ENCODE results near the gene RSKR.
"Not testable (repeated sequence)": the region's sequence is repeated elsewhere in the genome, so short reads cannot be mapped to it uniquely, and the experiment has no call there.

RSKR gene

DNA sequence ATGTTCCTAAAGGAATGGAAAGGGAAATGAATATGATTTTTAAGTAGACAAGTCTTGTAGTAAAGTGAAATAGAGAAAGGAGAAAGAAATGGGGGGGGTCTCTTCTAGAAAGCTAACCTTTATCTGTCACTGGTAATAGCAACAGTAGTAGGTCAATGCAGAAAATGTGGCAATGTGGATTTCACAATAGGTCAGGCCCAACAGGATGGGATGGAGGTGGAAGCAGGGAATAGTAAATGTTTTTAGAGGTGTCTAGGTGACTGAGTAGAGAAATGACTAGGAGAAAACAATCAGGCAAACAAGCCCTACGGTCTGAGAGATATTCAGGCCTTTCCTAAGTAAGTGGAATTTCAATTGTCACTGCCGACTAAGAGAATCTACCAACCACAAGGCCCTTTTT lies 6.0 kb upstream of the RSKR start:
- no peak for DNase-seq

DNA sequence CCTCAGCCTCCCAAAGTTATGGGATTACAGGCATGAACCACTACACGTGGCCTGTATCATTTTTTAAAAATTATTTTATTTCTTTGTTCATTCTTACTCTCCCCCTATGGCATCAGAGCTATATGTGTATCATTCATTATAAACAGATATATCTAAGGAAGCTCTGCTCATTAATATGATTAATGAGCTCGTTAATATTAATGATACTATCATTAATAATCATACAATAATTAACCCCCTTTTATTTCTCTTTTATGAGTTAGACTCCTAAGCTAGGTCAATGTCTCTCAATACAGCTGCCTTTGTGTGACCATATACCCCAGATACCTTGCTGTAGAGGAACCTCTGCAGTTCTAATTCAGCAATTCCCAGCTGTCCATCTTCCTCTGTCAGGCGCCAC lies 4.5 kb upstream of the RSKR start:
- no peak for DNase-seq

DNA sequence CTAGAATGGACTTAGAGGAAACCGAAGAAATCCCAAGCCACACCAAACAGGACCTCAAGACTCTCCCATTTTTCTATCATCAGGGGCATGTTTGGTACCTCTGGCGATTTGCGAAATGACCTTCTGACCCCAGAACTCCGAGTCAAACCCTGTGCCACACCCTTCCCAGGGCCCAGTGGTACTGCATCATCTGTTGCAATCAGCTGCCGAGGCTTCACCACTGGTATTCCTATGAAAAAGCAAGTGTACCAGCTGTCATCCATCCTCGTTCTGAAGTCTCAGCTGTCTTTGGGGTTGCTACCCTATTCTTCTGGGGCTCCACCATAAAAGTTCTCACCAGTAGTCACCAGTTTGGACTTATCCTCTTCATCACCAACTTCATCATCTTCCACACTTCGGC lies 2.3 kb upstream of the RSKR start:
- DNase-seq = no peak

DNA sequence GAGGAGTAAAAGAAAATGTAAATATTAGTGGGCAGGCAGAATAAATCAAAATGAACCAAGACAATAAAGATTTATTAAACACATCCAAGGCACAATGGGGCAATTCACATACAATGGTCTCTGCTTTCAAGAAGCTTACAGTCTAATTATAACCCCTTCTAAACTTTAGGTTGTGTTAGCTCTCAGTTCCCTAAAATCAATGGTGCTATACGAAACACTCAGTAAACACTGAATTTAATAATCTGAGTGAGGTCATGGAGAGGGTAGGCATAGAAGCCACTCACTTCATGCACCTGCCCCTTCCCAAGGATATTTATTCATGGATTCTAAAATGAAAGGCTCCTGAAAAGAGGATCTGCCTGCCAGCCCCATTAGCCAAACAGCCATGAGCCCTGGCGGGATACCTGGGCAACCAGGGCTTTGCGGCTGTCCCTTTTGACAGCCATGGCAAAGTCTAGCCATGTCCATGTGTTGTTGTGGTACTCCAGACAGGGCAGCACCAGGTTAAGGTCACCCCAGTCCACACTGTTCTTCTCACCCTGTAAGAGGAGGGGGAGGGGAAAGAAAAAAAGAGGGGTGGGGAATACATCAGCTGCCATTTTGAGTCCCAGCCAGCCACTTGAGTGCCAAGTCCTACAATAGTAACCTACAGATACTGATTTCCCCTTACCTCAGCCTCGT lies 1.4 kb upstream of the RSKR start:
- no peak for DNase-seq

DNA sequence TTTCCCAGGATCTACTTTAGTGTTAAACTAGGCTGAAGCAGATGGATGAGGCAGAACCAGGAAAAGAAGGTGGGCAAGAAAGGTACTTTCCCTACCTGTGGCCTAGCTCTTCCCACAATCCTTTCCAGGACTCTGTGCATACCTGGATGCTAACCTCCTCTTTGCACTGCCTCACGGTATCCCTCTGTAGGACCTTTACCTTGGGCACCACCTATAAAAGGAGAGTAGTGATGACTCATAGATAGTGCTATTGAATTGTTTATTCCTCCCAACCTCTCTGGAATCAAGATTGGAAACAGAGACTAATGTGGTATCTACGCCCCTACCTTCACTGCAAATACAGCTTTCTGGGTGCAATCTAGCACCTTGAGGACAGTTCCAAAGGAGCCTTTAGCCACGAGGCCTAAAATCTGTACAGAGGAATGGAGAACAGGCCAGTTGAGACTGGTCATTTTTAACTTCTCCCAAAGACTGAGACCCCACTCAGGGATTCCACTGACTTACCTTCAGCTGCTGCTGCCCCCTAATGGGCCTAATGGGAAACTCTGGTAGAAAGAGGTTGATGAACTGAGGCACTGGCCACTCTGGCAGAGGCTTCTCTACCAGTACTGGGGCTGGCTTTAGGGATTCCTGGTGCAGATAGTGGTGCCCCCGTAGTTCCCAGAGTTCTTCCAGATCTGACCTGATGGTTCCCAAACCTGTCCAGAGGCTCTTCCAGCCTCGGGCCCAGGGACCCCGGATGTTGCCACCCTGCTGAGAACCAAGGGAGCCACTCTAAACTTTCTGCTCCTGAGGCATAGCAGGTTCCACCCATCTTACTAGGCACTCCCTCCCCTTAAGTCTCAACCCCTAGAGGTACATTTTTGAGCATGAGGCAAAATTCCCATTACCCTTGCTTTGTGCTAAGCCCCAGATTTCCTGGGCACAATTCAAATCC lies 781 bp downstream of the RSKR start:
- DNase-seq = no peak

DNA sequence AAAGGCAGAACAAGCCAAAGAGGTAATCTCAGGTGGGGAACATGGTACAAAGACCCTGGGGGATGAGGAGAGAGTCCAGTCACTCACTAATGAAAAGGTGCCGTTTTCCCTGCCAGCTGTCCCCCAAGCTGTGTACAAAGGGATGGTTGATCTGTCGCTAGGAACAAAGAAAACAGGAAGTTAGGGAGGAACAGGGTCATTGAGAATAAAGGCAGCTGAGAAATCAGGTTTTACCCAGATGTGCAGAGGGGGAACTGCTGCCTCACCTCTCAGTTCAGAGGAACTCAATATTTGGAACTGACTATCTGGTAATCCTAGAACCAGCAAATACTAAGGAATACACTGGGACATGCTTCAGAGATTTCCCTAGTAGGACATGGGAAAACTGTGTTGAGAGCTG lies 1.5 kb downstream of the RSKR start:
- DNase-seq = no peak

DNA sequence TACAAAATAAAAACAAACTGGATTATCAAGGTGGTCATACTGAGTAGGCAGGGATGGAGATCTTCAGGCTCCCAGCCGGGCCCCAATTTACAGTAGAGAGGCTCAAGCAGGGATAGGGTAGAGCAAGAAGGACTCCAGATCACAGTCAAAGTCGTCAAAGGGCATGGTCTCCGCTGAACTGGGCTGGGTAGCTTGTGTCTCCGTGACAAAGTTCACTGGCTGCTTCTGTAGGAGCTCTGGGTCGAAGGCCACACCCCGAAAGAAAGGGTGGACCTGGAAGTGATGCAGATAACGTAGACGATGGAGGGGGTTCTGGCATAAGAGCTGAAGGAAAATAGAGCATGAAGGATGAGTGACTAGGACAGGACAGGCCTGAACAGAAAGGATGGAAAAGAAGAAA lies 3.6 kb downstream of the RSKR start:
- DNase-seq = no peak

DNA sequence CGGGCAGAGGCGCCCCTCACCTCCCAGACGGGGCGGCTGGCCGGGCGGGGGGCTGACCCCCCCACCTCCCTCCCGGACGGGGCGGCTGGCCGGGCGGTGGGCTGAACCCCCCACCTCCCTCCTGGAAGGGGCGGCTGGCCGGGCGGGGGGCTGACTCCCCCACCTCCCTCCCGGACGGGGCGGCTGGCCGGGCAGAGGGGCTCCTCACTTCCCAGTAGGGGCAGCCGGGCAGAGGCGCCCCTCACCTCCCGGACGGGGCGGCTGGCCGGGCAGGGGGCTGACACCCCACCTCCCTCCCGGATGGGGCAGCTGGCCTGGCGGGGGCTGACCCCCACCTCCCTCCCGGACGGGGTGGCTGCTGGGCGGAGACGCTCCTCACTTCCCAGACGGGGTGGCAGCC lies 10.0 kb downstream of the RSKR start:
- not testable (repeated sequence) for DNase-seq

DNA sequence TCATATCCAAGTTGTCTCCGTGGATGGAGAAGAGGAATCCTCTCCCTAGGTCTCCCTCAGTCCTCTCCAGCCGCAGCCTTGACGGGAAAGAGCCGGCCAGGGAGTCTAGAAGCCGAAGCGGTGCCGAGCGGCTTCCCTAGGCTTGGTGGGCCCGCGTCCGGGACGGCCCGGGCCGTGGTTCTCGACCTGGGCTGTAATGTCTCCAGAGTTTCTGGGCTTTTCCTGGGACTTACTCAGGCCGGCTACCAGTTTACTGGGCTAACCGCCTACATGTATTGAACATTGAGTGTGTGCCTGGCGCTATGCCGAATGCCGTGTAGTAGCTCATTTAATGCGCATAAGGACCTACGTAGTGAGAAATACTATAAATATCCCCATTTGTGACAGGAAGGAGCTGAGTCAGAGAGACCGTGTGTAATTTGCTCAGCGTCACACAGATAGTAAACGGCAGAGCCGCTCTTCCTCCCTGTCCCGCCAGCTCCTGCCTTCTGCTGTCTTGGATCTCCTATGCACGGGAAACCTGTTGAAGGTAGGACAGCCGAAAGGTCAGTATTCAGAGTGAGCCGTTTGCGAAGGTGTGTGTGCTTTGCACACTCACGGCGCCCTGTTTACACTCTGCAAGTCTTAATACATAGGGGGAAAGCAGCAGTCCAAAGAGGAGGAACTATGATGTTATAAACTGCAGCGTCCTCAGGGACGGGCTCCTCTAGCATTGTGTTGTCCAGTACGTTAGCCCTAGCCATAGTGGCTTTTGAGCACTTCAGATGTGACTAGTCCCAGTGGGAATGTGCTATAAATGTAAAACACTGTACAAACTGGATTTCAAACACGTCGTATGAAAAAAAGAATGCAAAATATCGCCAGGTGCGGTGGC lies 14.4 kb downstream of the RSKR start:
- DNase-seq = peak; percentile 80

DNA sequence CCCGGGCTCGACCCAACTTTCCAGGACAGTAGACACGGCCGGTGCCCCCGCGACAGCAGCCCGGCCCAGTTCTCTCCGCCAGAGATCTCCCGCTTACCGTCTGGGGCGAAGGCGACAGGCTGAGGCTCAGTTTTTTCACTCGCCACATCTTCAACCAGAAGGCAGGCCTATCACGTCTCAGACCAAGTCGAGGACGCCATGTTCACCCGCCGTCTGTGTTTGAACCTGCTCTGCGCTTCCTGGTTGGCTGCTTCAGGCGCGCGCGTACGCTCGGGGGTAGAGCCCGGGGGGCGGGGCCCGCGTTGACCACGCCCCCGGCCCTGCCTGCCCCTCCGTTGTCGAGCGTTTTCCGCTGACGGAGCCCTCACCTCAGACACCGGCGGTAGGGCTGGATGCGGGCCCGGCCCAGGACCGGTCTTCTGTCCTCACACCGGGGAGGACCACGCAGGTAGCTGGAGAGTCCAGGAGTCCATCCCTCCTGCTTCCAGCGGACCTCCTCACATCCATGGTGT lies 15.1 kb downstream of the RSKR start, which contains the start of gene SPAG5:
Gene SPAG5, minus strand, starts transcription at position 227 of the 512 bp plus-strand sequence. Its CDS starts 79 bp downstream, at position 148.
- peak; percentile 98 for DNase-seq

DNA sequence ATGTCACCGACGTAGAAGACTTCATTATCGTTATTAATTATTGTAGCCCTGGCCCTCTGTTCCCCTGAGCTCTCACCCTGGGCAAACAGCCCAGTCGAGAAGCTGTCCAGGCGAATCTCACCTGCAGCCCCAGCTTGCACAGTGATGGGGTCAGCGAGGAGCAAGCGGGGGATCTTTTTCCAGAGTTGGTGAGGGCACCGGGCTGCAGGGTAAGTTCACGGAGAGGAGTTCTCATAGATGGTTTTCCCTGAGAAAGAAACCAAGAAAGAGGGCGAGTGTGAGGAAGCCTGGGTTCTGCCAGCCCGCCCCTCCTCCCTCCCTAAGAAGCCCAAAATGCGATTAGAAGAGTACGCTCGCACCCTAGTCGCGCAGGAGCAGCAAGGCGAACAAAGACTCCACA lies 15.6 kb downstream of the RSKR start:
- DNase-seq = no peak

DNA sequence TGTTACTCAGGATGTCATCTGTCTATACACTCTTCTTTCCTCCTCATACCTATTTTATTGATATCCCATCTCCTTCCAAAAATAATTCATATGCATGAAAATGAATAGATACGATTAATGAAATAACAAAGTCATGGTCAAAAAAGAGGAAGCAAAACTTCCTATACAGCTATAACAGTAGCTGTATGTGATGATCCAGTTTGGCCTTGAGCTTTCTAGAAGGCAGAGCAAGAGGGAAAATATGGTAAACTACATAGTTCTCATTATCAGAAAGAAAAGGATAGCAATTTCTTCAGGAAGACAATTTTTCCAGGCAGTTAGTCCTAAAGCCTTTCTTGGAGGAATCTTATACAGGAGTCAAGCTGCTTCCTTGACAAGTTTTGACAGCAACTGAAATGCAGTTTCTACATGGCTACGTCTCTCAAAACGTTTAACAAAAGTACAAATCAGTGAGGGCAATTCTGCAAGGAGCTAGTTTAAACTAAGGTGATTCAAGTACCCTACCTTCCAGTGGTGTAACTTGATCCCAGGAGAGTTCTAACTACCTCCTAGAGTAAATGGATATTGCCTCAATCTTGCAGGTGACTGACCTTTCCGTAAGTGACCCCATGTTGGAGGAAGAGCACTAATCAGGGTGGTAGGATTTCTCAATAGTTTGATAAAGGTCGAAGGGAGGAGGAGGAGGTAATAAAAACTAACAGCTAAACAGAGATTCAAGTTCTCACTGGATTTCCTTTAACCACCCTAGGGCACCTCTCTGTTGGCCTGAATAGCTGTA lies 16.2 kb downstream of the RSKR start:
- DNase-seq = no peak

DNA sequence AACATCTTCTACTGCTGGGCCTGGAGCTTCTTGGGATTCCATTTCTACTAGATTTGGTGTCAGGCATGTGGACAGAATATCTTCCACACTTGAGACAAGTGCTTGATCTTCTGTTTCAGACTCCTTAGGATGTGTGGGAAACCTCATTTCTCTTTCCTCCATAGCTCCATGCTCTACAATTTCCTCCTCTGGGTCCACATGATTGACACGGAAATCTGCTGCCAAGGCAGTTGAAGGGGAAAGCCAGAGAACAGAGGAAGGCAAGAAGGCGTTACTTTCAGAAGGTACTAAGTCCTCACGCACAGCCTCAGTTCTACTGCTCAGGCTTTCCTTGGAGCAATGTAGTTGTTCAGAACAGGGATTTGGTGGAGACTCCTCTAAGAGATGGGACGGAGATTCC lies 21.7 kb downstream of the RSKR start:
- DNase-seq = no peak

DNA sequence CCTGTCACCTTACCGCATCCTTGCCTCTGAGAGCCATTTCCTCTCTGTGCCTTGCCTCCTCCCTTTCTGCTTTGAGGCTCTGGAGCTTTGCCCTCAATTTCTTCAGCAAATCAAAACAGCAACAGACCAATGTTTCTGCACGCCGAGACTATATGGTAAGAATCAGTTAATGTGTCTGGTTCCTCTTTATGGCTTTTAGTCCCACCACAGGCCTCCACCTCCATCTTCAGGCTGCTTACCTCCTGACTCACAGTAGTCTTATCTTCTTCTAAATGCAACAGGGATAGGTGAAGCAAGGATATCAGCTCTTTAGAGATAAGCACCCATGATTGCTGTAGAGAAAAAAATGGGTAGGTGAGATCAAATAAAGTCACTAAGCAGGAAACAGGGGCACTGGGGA lies 28.1 kb downstream of the RSKR start:
- DNase-seq = no peak

DNA sequence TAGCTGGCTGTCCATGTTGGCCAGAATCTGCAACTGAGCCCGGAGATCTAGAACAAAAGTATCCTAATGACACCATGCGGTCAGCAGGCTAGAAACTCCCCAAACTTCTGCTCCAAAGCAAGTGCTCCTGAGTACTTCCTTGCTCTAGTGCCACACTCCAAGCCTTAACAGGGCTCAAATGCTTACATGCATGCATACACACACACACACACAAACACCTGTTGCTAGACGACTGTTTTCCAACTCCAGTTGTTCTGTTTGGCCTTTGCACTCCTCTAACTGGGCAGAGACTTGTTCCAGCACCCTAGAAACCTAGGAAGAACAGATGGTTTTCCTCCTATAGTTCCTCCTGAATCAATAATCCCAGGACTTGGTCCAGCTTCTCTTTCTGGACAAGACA lies 29.6 kb downstream of the RSKR start:
- DNase-seq = no peak

DNA sequence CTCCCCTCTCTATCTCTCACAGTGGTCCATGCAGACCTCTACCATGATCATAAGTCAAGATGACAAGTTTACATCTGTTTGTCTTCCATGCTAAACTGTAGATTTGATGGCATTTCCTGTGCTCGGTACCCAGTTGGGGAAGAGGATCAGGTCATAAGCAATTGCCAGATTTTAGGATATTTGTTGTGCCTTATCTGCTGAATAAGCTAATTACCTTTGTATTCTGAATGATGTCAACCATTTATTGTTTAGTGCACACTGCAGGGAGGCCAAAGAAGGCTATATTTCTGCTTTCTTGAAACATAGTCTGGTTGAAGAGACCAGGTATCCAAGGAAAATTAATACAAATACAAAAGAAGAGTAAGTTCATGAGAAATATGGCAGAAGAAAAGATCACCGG lies 31.5 kb downstream of the RSKR start:
- no peak for DNase-seq

DNA sequence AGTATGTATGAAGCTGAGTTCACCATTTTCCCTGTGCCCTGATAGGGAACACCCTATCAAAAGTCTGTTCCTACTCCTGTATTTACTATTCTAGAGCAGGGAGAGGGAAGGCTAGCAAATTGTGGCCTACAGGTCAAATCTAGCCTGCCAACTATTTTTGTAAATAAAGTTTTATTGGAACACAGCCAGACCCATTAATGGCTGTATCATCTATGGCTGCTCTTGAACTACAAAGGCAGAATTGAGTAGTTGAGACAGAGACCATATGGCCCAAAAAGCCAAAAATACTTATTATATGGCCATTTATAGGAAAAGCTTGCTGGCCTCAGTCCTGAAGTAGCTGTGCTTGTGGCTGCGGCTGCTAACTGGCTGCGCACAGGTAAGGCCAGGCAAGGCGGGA lies 33.0 kb downstream of the RSKR start:
- no peak for DNase-seq

DNA sequence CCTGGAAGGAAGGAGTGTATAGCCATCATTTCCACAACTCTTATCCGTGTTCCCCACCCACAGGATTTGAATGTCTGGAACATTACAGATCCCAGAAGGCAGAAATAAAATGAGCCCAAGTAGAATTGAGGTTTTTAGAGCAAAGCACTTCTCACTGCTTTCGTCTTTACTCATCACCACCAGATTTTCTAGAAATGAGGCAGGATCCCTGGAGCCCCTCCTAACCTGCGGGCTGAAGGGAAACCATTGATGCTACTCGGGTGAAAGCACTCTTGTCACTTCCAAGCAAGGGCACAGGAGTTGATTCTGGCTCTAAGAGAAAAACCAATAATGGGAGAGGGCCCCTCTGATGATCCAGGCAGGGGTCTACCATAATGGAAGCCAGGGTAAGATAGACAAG lies 34.5 kb downstream of the RSKR start:
- DNase-seq = no peak

DNA sequence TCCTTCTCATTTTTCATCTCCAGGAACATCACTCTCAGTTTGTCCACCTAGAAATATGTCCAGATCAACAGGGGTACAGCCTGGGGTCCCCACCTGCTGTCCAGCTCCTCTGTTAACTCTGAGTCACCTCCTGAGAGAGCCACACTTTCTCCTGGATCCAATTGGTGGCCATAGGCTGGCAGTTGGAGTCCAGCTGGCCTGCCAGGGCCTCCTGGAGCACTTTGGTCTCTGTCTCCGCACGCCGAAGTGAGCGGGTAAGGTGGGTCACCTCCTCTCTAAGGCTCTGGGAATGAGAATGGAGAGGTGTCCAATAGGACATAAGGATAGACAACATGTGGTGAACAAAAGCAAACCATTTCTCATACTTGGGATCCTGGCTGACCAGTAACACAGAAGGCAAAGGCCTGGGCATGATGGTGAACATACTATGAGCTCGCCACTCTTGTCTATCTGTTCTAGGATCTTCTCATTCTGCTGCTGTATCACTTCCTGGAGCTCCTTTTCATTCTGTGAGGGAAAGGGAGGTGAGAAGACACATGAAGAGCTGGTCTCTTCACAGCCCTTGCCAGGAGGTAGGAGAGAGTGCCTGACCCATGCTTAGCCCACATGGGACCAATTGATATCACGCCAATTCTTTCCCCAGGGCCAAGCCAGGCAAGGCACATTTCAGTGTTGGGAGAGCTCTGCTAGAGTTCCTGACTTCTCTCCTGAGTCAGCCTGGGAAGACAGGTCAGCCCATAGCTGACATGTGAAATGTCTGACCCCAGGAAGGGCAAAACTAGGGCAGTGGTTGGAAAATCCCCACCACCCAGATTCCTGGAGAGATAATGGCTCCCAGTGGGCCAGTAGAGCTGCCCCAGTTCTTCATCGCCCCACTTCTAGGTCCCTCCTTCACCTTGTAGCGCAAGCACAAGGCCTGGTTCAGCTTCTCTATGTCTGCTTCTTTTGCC lies 35.5 kb downstream of the RSKR start:
- no peak for DNase-seq

DNA sequence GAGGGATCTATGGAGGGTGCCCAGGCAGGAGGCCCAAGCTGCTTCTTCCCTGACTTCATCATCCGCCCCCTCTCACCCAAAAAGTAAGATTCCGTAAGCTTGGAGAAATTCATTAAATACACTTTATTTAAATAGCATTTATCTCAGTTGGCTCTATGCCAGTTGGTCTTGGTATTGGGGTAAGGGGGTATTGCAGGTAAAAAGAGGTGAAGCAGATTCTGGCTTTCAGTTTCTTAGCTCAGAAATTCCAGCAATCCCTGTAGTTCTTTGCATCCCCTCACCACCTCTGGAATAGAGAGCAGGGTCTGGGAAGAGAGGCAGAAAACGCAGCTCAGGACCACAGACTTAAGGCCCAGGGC lies 36.5 kb downstream of the RSKR start:
- DNase-seq = no peak

Measured in activated CD8-positive, alpha-beta memory T cell treated with anti-CD3 and anti-CD28 coated beads, Interleukin-2, amount 50 U/mL, for 48 hours (primary cell).